HG03196 (cell line): ENCODE data around the gene TBATA.
"Not testable (repeated sequence)": the region's sequence is repeated elsewhere in the genome, so short reads cannot be mapped to it uniquely, and the experiment has no call there.

Source experiments
- ATAC-seq: cut with Tn5 transposase; IDR thresholded peaks from one replicate; pipeline ENCODE4 v1.9.1; 2021; ENCODE audit not compliant: unreplicated experiment

Gene TBATA

DNA sequence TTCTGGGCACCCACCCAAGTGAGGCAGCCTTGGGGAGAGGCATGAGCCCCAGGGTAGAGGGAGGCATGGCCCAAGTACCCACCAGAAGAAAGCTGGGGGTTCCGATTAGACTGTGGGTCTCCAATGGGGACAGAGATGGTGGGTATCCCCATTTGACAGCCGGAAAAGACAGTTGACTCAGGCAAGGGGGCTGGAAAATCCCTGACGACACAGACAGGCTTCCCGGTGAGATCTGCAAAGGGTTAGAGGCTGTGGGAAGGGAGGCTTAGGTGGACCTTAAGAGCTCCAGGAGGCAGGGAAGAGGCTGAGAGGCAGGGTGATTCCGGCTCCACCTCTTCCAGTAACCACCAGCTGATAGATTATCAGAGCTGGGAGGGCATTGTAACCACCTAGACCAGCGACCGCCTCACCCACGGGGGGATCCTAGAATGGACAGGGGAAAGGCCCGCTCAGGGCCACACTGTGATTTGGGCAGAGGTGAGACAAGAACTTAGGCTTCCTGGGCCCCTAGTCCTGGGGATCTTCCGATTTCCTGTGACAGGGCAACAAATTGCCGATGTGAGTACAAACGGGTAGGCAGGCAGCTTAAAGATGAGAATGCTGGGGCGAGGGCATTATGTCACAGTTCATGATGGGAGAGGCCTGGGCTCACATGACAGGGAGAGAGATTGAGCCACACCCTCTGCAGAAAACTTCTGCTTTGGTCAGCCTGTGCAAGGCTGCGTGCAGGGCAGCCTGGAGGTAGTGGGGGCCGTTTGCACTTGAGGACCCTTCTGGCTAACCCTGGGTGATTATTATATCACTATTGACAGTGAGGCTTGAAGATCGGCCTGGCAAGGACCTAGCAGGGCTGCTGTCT, 5.4 kb downstream of the TBATA start:
- ATAC-seq = no peak

DNA sequence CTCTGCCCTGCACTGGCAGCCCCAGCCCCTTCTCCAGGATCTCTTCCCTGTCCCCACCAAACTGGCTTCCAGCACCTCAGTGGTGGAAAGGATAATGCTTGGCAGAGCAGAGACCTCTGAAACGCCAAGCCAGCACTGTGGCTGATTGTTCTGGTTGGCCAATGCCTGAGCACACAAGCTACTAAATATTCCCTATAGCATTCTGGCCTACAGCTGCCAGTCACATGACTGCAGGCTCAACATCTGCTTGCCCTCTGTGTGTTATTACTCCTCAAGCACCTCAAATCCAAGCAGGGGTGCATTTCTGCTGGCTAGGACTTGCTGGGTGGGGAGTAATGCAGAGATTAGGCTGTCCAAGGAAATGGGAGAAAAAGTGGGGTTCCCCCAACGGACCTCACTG, 6.1 kb downstream of the TBATA start:
- no peak for ATAC-seq

DNA sequence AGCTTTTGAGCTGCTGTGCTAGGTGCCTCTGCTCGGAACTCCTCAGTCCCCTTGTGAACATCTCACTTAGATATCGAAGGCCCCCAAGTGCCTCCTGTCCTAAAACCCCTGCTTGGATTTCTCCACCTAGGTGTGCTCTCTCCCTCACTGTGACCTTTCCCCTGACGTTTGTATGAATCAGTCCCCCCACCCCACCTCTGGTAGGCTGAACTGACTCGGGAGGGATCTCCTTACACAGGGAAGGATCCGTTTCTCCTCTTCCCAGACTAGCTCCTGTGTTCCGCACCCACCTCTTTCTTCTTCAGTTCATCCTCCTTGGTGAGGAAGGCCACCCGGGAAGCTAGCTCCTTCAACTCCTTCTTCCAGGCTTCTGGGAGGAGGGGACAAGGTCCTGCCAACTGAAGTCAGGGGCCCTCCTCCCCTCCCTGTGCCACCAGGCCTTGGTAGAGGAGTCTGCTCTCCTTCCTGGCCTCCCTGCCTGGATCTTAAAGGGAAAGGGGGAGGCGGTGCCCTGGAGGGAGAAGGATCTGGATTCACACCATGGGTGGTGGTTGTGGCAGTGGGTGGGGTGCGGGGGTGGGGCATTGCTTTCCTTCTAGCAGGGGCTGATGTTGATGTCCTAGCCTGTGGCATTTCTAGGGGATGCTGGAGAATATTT, 6.8 kb downstream of the TBATA start:
- ATAC-seq = no peak

DNA sequence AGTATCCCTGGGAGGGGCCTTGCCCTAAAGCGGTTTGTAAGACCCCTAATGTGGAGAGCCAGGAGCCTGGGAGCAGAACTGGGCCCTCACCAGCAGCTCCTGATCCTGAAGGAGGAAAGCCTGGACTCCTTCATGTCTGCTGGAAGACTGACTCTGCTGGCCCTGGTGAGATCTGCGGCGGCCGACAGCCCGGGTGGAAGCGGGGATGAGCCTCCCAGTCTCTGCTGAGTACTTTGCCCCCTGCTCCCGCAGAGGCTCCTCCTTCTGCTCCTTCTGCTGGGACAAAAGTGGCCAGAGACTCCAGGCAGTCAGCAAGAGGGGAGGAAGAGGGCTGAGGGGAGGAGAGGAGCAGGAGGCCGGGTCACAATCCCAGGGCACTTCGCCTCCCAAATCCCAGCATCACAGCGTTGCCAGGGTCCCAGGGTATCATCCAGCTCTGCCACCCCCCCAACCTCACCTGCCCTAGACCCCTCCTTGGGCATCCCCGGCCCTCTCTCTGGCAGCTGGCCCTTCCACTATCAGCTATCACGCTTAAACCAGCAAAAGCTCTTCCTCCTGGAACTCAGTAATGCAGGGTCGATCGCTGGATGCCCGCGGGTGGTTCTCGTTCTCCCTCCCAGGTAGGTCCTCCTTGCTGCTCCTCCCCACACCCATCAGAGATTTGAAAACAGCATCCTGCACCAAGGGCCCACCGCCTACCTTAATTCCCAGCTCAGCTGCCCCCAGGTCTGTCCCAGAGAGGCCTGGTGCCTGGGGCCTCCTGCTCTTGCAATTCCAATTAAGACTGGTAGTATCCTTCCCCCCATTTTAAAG, 7.9 kb downstream of the TBATA start:
- ATAC-seq = no peak

DNA sequence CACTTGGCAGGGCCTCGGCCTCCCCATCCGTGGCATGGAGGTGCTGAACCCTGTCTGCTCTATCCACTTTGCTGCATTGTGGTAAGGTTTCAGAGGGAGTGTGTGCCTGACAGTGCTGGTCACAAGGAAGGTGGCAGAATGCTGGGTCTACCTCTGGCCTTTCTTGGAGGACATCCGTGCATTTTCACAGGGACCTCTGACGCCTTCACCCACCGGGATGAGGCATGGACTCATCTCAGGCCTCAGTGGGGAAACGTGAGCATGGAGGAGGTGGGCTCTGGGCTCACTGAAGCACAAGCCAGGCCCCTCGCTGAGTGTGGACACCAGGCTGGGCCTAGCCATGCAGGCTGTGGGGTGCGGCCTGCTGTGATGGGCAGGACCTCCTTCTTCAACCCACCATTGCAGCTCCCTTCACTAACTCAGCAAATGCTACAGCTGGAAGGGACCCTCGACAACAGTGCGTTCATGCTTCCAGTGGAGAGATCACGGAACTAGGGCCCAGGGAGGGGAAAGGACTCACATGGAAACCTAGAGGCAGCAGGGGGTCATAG, 8.6 kb downstream of the TBATA start:
- no peak for ATAC-seq

DNA sequence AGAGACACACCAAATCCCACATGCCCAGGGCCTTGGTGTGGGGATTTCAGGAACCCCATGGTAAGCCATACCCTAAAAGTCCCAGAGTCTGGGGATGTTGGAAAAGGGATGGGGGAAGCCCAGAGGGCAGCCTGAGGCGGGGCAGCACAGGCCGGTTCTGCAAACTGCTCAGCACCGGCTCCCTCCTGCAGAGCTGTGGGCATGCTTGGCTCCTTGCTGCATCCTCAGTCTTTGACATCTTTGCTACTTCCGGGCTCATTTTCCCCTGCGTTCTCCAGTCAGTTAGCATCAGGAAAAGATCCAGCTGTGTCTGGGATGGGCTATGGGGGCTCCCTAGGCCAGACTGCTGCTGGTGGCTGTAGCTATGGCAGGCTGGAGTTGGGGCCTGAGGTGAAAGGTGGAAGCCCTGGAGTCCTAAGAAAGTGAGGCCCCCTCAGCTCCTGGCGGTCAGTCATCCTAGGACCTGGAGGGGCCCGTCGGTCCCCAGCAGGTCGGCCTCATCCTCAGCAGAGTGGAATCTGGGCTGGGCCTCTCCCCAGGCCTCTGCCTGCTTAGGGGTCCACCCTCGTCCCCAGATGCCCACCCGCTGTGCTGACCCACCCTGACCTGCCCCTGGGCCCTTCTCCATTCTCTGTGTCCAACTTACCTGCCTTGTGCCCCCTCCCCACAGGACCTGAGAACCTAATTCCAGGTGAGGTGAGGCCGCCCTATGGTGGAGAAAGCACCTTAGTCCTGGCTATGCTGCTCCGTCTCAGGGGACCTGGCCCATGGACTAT, 9.3 kb downstream of the TBATA start:
- no peak for ATAC-seq

DNA sequence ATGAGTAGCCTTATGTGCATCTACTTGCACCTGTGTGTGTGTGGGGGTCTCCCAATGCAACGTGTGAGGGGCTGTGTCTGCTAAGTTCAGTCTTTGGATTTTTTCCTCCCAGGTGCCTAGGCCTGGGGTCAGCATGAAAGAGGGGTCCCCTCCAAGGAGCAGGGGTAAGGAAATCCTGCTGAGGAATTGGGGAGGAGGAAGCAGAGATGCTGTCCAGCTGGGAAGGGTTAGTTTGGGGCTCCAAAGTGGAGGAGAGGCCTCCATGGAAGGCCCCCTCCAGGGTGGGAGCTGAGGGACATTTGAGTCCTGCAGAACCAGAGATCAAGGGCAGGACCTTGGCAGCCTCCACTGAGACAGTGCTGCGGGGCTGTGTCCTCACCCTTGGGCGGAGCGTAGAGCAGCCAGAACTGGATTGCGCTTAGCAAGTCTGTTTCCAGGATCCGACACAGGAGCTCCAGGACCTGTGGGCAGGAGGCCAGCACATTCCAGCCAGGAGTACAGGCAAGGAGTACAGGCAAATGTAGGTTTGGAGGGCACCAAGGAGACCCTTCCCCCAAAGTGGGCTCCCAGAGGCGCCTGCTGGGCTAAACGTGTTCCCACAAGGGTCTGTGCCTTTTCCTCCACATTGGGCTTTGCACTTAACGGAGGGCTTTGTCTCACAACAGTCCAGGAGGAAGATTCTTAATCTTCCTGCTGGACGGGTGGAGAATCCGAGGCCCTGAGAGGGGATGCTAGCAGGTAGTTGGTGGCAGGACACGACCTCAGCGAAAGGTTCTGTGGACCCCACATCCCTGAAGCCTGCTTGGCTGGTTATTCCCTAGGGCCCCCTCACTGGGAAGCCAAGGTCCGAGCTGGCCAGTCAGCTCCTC, 10.1 kb downstream of the TBATA start:
- ATAC-seq = no peak

DNA sequence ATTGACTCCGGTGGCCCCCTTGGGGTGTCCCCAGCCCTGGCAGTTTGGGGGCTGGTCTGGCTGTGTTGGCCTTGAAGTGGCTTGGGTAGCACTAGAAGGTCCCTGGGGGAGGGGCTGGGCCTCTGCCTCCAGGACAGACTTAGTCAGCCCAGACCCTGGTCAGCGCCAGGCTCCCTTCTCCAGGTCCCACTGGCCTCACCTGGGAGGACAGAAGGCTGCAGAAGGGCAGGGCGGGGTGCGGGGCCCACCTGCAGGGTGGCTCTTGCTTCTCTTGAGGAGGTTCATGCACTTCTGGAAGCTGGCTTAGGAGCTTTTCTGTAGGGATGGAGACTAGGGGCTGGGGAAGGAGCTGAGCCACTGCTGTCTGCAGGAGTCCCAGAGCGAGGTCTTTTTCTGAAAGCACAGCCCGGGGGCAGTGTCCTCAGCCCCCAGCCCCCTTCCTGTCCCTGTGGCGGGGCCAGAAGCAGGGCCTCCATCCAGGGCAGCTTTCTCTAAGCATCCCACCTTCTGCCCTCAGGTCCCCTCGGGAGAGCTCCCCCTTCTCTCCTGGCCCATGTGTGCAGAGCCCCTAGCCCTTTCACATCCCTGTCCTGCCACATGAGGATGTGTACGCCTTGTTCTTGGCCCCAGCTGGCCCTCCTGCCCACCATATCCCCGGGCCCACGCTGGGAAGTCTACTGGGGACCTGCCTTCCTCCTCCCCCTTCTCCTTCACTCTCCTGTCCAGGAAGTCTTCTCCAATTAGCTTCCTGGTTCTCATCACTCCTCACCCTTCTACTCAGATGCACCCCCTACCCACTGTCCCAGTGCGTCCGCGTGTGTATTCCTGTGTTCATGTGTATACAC, 11.0 kb downstream of the TBATA start:
- ATAC-seq = no peak

DNA sequence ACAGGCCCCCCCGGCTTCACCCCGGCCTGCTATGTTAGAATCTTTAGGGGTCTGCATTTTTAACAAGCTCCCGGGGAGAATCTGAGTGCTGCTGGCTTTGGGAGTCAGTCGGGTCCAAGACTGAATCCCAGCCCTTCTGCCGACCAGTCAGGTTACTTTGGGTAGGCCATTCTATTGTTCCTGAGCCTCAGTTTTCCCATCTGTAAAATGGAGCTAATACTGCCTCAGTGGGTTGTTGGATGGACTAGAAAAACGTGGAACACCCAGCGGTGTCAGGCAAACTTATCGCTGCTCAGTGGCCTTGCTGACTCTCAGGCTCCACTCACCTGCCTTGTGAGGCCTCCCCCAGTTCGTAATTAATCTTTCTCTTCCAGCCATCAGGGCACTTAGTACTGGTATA, 11.7 kb downstream of the TBATA start:
- no peak for ATAC-seq

DNA sequence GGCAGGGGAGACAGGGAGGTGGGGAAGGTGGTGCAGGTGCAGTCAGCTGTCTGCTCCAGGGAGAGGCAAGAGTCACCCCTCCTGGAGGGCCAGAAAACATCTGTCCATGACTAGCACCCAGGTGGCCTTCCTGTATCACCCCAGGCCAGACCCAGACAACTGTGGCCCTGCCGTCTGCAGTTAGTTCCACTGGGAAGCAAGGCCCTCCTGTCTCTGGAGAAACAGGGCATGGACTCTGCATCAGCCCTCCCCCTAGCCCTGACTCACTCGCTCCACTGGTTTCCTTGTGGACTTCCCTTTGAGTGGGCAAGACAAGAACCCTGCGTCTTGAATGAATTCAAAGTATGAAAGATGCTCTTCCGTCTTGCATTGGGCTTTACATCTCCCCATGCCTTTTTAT, 12.6 kb downstream of the TBATA start:
- no peak for ATAC-seq

DNA sequence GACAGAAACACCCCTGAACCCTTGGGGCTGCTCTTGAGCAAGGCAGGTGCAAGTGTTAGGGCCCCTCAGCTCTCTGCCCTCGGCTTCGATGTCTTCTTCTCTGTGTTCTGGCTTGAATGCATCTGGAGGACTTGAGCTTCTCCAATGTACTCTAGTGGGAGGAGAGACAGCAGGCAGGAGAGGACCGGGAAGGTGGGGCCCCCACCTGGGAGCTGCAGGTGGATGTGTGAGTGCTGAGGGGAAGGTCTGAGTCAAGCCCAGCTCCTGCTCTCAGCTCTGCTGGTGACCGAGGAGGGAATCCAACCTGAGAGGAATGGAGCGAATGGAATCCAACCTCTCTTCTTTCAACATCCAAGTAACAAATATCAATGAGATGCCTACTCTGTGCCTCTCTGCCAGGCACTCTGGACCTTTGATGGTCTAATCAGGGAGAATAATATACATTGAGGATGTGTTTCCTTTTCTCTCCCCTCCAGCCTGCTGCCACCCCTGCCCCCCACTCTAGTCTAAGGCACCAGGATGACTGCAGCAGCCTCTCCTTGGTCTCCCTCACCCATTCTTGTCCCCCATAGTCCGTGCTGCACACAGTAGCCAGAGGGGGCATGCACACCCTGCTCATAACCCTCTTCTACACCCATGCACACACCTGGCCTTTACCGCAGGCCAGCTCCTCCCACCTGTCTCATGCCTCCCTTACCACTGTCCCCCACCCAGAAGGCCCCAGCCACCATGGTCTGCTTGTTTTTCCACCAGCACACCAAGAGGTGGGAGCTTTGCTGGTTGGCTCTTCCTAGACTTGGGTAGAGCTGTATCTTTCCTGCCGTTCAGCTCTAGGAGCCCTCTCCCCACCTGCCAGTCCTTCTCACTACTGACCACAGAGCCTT, 13.6 kb downstream of the TBATA start:
- ATAC-seq = no peak

DNA sequence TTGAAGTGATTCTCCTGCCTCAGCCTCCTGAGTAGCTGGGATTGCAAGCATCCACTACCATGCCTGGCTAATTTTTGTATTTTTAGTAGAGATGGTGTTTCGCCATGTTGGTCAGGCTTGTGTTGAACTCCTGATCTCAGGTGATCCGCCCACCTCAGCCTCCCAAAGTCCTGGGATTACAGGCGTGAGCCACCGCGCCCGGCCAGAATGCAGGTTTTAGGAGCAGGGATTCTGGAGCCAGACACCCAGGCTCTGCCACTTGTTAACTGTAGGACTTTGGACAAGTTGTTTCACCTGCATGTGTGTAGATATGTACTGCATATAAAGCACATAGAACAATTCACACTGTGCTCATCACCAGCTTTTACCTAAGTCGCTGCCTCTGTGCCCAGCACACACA, 14.7 kb downstream of the TBATA start:
- ATAC-seq = not testable (repeated sequence)

DNA sequence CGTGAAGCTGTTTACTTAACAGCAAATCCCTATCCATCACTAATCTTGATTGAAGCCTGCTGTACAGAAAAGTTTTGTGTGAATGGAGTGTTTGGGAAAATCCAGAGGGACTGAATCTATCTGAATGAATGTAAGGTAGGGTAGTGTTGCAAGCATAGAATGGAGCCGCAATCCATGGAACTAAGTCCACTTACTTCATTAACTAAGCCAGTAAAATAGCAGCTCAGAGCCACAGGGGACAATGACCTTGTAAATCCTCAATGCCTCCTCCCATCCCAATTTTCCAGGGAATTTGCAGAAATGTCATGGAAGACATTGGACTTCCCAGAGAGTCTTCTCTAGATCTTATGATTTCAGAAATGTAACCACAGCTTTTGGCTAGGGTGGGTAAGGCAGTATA, 15.2 kb downstream of the TBATA start:
- ATAC-seq = no peak

DNA sequence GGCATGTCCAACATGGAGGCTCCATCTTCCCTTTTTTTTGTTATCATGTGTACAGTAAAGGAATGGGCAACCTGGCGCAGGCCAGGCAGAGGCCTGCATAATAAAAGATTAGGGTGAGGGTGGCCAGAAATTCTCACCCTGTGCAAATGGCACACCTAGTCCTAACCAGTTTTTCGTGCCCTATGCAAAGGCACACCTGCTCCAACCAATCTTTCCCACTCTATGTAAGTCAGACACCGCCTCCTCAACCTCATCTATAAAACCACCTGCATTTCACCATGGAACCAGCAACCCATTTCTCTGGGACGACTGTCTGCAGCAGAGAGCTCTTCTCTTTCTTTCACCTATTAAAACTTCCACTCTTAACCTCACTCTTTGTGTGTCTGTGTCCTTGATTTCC, 16.1 kb downstream of the TBATA start:
- no peak for ATAC-seq

DNA sequence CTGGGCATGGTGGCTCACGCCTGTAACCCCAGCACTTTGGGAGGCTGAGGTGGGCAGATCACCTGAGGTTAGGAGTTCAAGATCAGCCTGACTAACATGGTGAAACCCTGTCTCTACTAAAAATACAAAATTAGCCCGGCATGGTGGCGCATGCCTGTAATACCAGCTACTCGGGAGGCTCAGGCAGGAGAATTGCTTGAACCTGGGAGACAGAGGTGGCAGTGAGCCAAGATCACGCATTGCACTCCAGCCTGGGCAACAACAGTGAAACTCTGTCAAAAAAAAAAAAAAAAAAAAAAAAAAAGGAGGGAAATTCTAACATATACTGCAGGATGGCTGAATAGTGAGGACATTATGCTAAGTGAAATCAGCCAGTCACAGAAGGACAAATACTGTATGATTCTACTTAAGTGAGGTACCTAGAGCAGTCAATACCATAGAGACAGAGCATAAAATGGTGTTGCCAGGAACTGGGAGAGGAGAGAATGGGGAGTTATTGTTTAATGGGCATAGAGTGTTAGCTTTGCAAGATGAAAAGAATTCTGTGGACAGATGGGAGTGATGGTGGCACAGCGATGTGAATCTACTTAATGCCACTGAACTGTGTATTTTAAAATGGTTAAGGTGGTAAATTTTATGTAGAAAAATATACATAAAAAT, 17.0 kb downstream of the TBATA start:
- not testable (repeated sequence) for ATAC-seq

DNA sequence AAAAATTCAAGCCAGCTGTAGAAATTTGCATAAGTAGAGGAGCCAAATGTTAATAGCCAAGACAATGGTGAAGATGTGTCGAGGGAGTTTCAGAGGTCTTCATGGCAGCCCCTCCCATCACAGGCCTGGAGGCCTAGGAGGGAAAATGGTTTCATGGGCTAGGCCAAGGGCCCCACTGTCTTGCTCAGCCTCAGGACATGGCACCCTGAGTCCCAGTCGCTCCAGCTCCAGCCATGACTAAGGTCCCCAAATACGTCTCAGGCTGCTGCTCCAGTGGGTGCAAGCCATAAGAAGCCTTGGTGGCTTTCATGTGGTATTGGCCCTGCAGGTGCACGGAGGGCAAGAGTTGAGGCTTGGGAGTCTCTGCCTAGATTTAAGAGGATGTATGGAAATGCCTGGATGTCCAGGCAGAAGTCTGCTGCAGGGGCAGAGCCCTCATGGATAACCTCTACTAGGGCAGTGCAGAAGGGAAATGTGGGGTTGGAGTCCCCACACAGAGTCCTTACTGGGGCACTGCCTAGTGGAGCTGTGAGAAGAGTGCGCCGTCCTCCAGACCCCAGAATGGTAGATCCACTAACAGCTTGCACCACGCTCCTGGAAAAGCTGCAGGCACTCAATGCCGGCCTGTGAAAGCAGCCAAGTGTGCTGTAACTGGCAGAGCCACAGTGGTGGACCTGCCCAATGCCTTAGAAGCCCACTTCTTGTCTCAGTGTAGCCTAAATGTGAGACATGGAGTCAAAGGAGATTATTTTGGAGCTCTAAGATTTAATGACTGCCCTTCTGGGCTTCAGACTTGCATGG, 19.2 kb downstream of the TBATA start:
- no peak for ATAC-seq

DNA sequence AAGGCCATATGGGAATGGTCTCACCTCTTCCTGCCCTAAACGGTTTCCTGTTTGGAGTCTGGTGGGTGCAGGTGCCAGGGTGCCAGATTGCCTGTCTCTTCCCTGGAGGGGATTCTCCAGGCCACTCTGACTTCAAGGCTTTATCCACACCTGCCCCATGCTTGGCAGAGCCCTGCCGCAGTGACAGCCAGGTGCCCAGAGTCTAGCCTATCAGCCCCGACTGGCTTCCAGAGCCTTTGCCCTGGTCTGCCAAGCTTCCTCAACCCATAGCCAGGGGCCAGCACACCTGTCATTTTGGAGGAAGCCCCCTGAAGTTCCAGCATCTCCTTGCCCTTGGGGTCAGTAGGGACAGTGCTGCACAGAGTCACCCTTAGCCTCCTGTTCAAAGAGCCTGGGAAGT, 21.6 kb downstream of the TBATA start:
- ATAC-seq = no peak
